Fibroblast of skin of left biceps (primary cell): Measurements from ENCODE around the gene SYNRG.

Experiments
- DNase-seq, 2 experiments: peaks; one replicate each; pipeline ENCODE4 v3.0.0-alpha.2; 2013; ENCODE audit warnings: low read depth in 2 of 2

Gene SYNRG

GRCh38 chr17:37604556-37604955 is 4.7 kb downstream of the SYNRG start:
- no peak for DNase-seq

- no peak for DNase-seq
Observed at GRCh38 chr17:37598145-37598544, 11.1 kb downstream of the SYNRG start.

GRCh38 chr17:37592291-37592690 is 16.9 kb downstream of the SYNRG start:
- no peak for DNase-seq

GRCh38 chr17:37585066-37585465 is 24.2 kb downstream of the SYNRG start:
- no peak for DNase-seq

GRCh38 chr17:37576281-37576680 is 32.9 kb downstream of the SYNRG start:
- DNase-seq, result no peak

GRCh38 chr17:37574427-37574826 is 34.8 kb downstream of the SYNRG start:
- no peak for DNase-seq

GRCh38 chr17:37571674-37572073 is 37.5 kb downstream of the SYNRG start:
- DNase-seq, result no peak

GRCh38 chr17:37570527-37571093 is 38.6 kb downstream of the SYNRG start:
- DNase-seq, result no peak

GRCh38 chr17:37568350-37569053 is 40.7 kb downstream of the SYNRG start:
- no peak for DNase-seq

GRCh38 chr17:37567538-37567937 is 41.7 kb downstream of the SYNRG start:
- DNase-seq, result no peak

- DNase-seq, result no peak
Observed at GRCh38 chr17:37567137-37567536, 42.1 kb downstream of the SYNRG start.

- no peak for DNase-seq
Observed at GRCh38 chr17:37564252-37564651, 45.0 kb downstream of the SYNRG start.

- DNase-seq, result no peak
Observed at GRCh38 chr17:37562016-37562745, 47.0 kb downstream of the SYNRG start.

- DNase-seq, result no peak
Observed at GRCh38 chr17:37558299-37558698, 50.9 kb downstream of the SYNRG start.

GRCh38 chr17:37557482-37557881 is 51.7 kb downstream of the SYNRG start:
- DNase-seq, result no peak

- no peak for DNase-seq
Observed at GRCh38 chr17:37555386-37555785, 53.8 kb downstream of the SYNRG start.

- DNase-seq, result no peak
Observed at GRCh38 chr17:37553401-37553966, 55.7 kb downstream of the SYNRG start.

GRCh38 chr17:37551788-37552187 is 57.4 kb downstream of the SYNRG start:
- no peak for DNase-seq

GRCh38 chr17:37547986-37548385 is 61.2 kb downstream of the SYNRG start:
- no peak for DNase-seq

GRCh38 chr17:37546302-37546701 is 62.9 kb downstream of the SYNRG start:
- DNase-seq, result peak in 1 of 2 experiments; percentile 28

GRCh38 chr17:37545486-37545885 is 63.7 kb downstream of the SYNRG start:
- DNase-seq, result no peak

GRCh38 chr17:37543637-37544052 is 65.6 kb downstream of the SYNRG start:
- no peak for DNase-seq
